ENCODE results near the gene OPCML.

OPCML gene

DNA sequence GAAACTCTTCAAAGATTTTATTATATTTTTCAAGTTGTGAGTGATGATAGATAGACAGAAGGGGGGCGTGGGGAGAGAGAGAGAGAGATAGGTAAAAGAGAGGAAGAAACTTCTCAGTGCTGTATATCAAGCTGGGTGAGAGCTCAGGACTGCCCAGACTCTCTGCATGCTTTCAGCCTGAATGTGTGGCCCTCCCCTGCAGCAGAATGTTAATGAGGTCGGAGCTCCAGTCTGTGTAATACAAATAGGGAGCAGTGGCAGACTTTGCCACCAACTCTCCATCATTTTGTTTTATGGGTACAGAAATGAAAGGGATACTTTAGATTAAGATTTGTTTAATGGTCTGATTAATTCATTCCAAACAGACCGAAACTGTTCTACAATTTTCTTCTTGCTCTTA is 752.8 kb downstream of the OPCML start:
- no peaks in the 10 kb centered on the region for H3K36me3 ChIP-seq (ENCODE audit: control insufficient read depth, low read length)
- no peaks in the 10 kb centered on the region for H3K79me2 ChIP-seq (ENCODE audit: control insufficient read depth, low read length)
- no peaks in the 10 kb centered on the region for H3F3A ChIP-seq (ENCODE audit: control insufficient read depth, insufficient read depth)
- H3K9me2 ChIP-seq (replicated peaks; ENCODE audit: control insufficient read depth, low read length), result no peaks in the 10 kb centered on the region
- H3K27me3 ChIP-seq (ENCODE audit: control insufficient read depth, low read length), result no peaks in the 10 kb centered on the region
- H3K4me2 ChIP-seq (ENCODE audit: low read length), result no peak overlapping the region
- H3K4me1 ChIP-seq (ENCODE audit: control insufficient read depth, low read length), result no peaks in the 10 kb centered on the region
- no peak overlapping the region for H3K27ac ChIP-seq (ENCODE audit: low read depth, low read length)
- TF ChIP-seq, protein P1, sequence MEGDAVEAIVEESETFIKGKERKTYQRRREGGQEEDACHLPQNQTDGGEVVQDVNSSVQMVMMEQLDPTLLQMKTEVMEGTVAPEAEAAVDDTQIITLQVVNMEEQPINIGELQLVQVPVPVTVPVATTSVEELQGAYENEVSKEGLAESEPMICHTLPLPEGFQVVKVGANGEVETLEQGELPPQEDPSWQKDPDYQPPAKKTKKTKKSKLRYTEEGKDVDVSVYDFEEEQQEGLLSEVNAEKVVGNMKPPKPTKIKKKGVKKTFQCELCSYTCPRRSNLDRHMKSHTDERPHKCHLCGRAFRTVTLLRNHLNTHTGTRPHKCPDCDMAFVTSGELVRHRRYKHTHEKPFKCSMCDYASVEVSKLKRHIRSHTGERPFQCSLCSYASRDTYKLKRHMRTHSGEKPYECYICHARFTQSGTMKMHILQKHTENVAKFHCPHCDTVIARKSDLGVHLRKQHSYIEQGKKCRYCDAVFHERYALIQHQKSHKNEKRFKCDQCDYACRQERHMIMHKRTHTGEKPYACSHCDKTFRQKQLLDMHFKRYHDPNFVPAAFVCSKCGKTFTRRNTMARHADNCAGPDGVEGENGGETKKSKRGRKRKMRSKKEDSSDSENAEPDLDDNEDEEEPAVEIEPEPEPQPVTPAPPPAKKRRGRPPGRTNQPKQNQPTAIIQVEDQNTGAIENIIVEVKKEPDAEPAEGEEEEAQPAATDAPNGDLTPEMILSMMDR (IDR thresholded peaks at IDR 0.05; ENCODE audit: low read depth, low read length, poor library complexity, severe bottlenecking), result no peak
- TF ChIP-seq EZH2phosphoT487 (IDR thresholded peaks at IDR 0.05; ENCODE audit: borderline replicate concordance, low read length), result no peak
- no peaks in the 10 kb centered on the region for H3K9me3 ChIP-seq (ENCODE audit: control insufficient read depth, insufficient read depth, low read length)
- H4K20me1 ChIP-seq (ENCODE audit: control insufficient read depth, insufficient read depth, low read depth, low read length), result no peaks in the 10 kb centered on the region
- H3K4me3 ChIP-seq (ENCODE audit: low read length), result no peak overlapping the region

DNA sequence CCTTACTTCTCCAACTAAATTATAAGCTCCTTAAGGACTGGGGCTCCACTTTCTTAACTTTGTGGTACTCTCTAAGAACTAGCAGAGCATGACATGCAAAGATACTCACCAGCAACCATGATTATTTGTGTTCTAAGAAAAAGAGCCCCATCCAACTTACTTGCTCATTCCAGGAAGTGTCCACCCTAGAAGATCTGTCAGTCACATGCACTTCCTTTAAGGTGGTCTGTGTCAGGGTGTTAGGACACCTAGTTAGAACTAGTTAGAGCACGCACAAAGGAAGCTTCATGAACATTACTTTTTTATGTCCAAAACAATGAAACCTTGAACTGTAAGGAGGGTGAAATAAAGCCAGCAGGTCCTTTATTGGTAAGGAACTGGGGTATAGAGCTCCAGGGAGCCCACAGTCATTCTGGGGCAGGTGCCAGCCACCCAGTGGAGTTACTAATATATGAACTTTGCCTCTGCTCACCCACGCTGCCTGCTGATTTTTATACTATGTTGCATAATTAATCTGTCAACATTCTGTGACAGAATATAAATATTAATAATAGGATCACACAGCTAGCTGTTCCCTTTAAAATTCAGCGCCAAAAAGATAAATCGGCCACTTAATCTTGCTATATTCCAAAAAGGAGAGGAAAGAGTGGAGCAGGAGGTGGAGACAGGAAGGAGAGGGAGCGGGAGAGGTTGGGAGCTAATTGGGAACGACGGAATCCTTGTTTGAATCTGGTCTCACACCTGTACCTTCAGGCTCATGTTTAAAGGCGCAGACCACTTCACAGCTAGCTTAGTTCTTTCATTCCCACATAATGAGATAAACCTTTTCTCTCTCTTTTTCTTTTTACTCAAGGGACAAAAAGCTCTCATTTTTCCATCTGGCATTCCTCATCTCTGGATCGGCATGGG is 755.0 kb downstream of the OPCML start:
- no peaks in the 10 kb centered on the region for H3K79me2 ChIP-seq (ENCODE audit: control insufficient read depth, low read length)
- H3K4me3 ChIP-seq (ENCODE audit: low read length), result no peak overlapping the region
- no peaks in the 10 kb centered on the region for H3F3A ChIP-seq (ENCODE audit: control insufficient read depth, insufficient read depth)
- TF ChIP-seq, protein P1 (IDR thresholded peaks at IDR 0.05; ENCODE audit: low read depth, low read length, poor library complexity, severe bottlenecking), result no peak
- no peak for TF ChIP-seq EZH2phosphoT487 (IDR thresholded peaks at IDR 0.05; ENCODE audit: borderline replicate concordance, low read length)
- H3K4me2 ChIP-seq (ENCODE audit: low read length), result no peak overlapping the region
- no peak overlapping the region for H3K27ac ChIP-seq (ENCODE audit: low read depth, low read length)
- no peaks in the 10 kb centered on the region for H4K20me1 ChIP-seq (ENCODE audit: control insufficient read depth, insufficient read depth, low read depth, low read length)
- H3K4me1 ChIP-seq (ENCODE audit: control insufficient read depth, low read length), result no peaks in the 10 kb centered on the region
- H3K27me3 ChIP-seq (ENCODE audit: control insufficient read depth, low read length), result no peaks in the 10 kb centered on the region
- no peaks in the 10 kb centered on the region for H3K9me2 ChIP-seq (replicated peaks; ENCODE audit: control insufficient read depth, low read length)
- H3K36me3 ChIP-seq (ENCODE audit: control insufficient read depth, low read length), result no peaks in the 10 kb centered on the region
- H3K9me3 ChIP-seq (ENCODE audit: control insufficient read depth, insufficient read depth, low read length), result no peaks in the 10 kb centered on the region

DNA sequence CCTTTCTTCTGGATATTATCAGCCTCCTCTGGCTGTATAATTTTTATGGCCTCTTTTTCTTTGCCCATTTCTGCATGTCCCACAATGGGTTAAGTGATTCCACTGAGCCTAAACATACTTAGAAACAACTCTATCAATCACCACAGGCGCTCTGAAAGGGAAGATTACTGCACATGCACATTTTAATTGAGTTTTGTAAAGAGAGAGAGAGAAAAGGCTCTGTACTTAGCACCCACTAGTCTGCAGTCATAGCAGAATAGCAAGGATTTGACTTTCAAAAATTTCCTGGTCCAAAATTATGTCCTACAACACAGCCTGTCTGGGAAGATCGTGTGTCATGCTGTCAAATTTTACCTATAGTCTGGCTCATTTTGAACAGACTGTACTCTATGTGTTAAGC is 758.5 kb downstream of the OPCML start:
- Histone ChIP-seq H3K9me3 (ENCODE audit: control insufficient read depth, insufficient read depth, low read length) (no peaks in the 10 kb centered on the region), H3K27ac (ENCODE audit: low read depth, low read length) (no peak overlapping the region), H3K4me2 (ENCODE audit: low read length) (no peak overlapping the region), H3K4me1 (ENCODE audit: control insufficient read depth, low read length) (no peaks in the 10 kb centered on the region), H3K27me3 (ENCODE audit: control insufficient read depth, low read length) (no peaks in the 10 kb centered on the region), H4K20me1 (ENCODE audit: control insufficient read depth, insufficient read depth, low read depth, low read length) (no peaks in the 10 kb centered on the region), H3F3A (ENCODE audit: control insufficient read depth, insufficient read depth) (no peaks in the 10 kb centered on the region), H3K4me3 (ENCODE audit: low read length) (no peak overlapping the region), H3K79me2 (ENCODE audit: control insufficient read depth, low read length) (no peaks in the 10 kb centered on the region), H3K36me3 (ENCODE audit: control insufficient read depth, low read length) (no peaks in the 10 kb centered on the region), H3K9me2 (replicated peaks; ENCODE audit: control insufficient read depth, low read length) (no peaks in the 10 kb centered on the region)
- TF ChIP-seq EZH2phosphoT487 (IDR thresholded peaks at IDR 0.05; ENCODE audit: borderline replicate concordance, low read length), result no peak
- TF ChIP-seq, protein P1 (IDR thresholded peaks at IDR 0.05; ENCODE audit: low read depth, low read length, poor library complexity, severe bottlenecking), result no peak

All from DOHH2 (cell line).